ENCODE measurements around the gene SMC1B. TPM values are rescaled to one million over a fixed set of nuclear protein-coding genes. Genes with fewer than 3 reads are reported as not detected.
A peak's percentile ranks its signal among the peaks of the same experiment; 100 is the strongest.

SMC1B gene
- total RNA-seq, 1 experiment from 2014 or later: 0.20 TPM

- no peak for DNase-seq (ENCODE audit: low read depth)
Observed at GRCh38 chr22:45320357-45320976, 92.9 kb downstream of the SMC1B start.

- no peak for DNase-seq (ENCODE audit: low read depth)
Observed at GRCh38 chr22:45319324-45319685, 94.1 kb downstream of the SMC1B start.

GRCh38 chr22:45318558-45319323 is 94.7 kb downstream of the SMC1B start:
- DNase-seq (ENCODE audit: low read depth): peak; percentile 48

GRCh38 chr22:45318168-45318557 is 95.2 kb downstream of the SMC1B start:
- DNase-seq (ENCODE audit: low read depth): peak; percentile 89

GRCh38 chr22:45317551-45318167 is 95.7 kb downstream of the SMC1B start:
- peak; percentile 69 for DNase-seq (ENCODE audit: low read depth)

- no peak for DNase-seq (ENCODE audit: low read depth)
Observed at GRCh38 chr22:45316796-45317526, 96.4 kb downstream of the SMC1B start.

- DNase-seq (ENCODE audit: low read depth): no peak
Observed at GRCh38 chr22:45314786-45315185, 98.6 kb downstream of the SMC1B start.

GRCh38 chr22:45314054-45314721 is 99.2 kb downstream of the SMC1B start:
- no peak for DNase-seq (ENCODE audit: low read depth)

- no peak for DNase-seq (ENCODE audit: low read depth)
Observed at GRCh38 chr22:45312856-45313255, 100.5 kb downstream of the SMC1B start.

GRCh38 chr22:45312415-45312814 is 101.0 kb downstream of the SMC1B start:
- DNase-seq (ENCODE audit: low read depth): no peak

- no peak for DNase-seq (ENCODE audit: low read depth)
Observed at GRCh38 chr22:45310977-45311531, 102.3 kb downstream of the SMC1B start.

GRCh38 chr22:45310331-45310976 is 102.9 kb downstream of the SMC1B start:
- DNase-seq (ENCODE audit: low read depth): no peak

- peak; percentile 78 for DNase-seq (ENCODE audit: low read depth)
Observed at GRCh38 chr22:45309422-45310227, 103.8 kb downstream of the SMC1B start, which contains the start of gene FAM118A. TSS of gene FAM118A (plus strand) at chr22:45309934. CDS start at chr22:45322380, 12,446 bp downstream.

- DNase-seq (ENCODE audit: low read depth): no peak
Observed at GRCh38 chr22:45308957-45309421, 104.4 kb downstream of the SMC1B start.

- DNase-seq (ENCODE audit: low read depth): no peak
Observed at GRCh38 chr22:45308391-45308956, 104.9 kb downstream of the SMC1B start.

GRCh38 chr22:45306139-45306538 is 107.3 kb downstream of the SMC1B start:
- DNase-seq (ENCODE audit: low read depth): no peak

- DNase-seq (ENCODE audit: low read depth): no peak
Observed at GRCh38 chr22:45305456-45306075, 107.8 kb downstream of the SMC1B start.

- DNase-seq (ENCODE audit: low read depth): peak; percentile 31
Observed at GRCh38 chr22:45304971-45305370, 108.4 kb downstream of the SMC1B start.

- DNase-seq (ENCODE audit: low read depth): no peak
Observed at GRCh38 chr22:45303181-45303580, 110.2 kb downstream of the SMC1B start.
